Breast epithelium (tissue), 4 donors: ENCODE data around the gene MGAT2. TPM values are rescaled to one million over a fixed set of nuclear protein-coding genes. Genes with fewer than 3 reads are reported as not detected.
A peak's percentile ranks its signal among the peaks of the same experiment; 100 is the strongest.

Experiments used
- DNase-seq, 2 donors: peaks; one replicate each; pipeline ENCODE4 v3.0.0-alpha.2; 2019; ENCODE audit warnings: low spot score in 2 of 2
- H3K27ac ChIP-seq, 2 donors: fragments of 200-600 bp; sonication (generic) in 1 of 2; one replicate each; pipeline ENCODE4 v1.5.1; 2016 to 2019; ENCODE audit warnings: mild to moderate bottlenecking in 1 of 2
- H3K27me3 ChIP-seq, 2 donors: fragments of 200-600 bp; sonication (generic) in 1 of 2; one replicate each; pipeline versions ENCODE4 v1.5.1 to v1.6.0; 2017 to 2019; ENCODE audit warnings: control low read depth in 1 of 2, mild to moderate bottlenecking in 1 of 2
- H3K36me3 ChIP-seq: fragments of 200-600 bp; one replicate; pipeline ENCODE4 v1.5.1; 2019
- H3K4me1 ChIP-seq, 2 donors: fragments of 200-600 bp; sonication (generic); one replicate each; pipeline ENCODE4 v1.5.1; 2016 to 2019; ENCODE audit warnings: control low read depth in 1 of 2
- H3K4me3 ChIP-seq, 3 donors: fragments of 200-600 bp; sonication (generic); 1 replicate in 2 of 3; 2 replicates in 1 of 3; pipeline ENCODE4 v1.5.1; 2016 to 2019; ENCODE audit warnings: mild to moderate bottlenecking in 3 of 3, moderate library complexity in 2 of 3
- H3K9me3 ChIP-seq, 2 donors: fragments of 200-600 bp; sonication (generic) in 1 of 2; one replicate each; pipeline ENCODE4 v1.5.1; 2016 to 2019; ENCODE audit warnings: control low read depth in 1 of 2
- POLR2A ChIP-seq: fragments of 450-650 bp; IDR thresholded peaks from one replicate; pipeline ENCODE4 v1.6.1; 2016; ENCODE audit warnings: antibody characterized with exemption, mild to moderate bottlenecking, moderate library complexity
- POLR2AphosphoS5 ChIP-seq, 3 donors: sonication (generic); formaldehyde crosslinking; IDR thresholded peaks; one replicate each; pipeline ENCODE4 v1.6.1; 2017; ENCODE audit warnings: antibody characterized with exemption in 3 of 3
- intact Hi-C: fragments of 100-400 bp; cut with DNase I; formaldehyde crosslinking; loops from one replicate; pipeline ENCODE4 v1.15.1; 2023; ENCODE audit warnings: low total_unique reads
- total RNA-seq, 3 donors: library from RNA; depleted of rRNA; stranded (reverse); fragments of >200 nt; gene quantifications; one replicate each; pipeline ENCODE4 v1.1.0, GENCODE V29; 2016
- TF ChIP-seq, protein P1 (sequence below), 3 donors: fragments of 450-650 bp; IDR thresholded peaks; one replicate each; pipeline ENCODE4 v1.5.1; 2016 to 2017; ENCODE audit warnings: antibody characterized with exemption in 3 of 3, mild to moderate bottlenecking in 3 of 3, moderate library complexity in 3 of 3

The MGAT2 gene
- total RNA-seq, 3 donors from 2014 or later, result 21.6 to 24.9 (median 22.1) TPM

DNA sequence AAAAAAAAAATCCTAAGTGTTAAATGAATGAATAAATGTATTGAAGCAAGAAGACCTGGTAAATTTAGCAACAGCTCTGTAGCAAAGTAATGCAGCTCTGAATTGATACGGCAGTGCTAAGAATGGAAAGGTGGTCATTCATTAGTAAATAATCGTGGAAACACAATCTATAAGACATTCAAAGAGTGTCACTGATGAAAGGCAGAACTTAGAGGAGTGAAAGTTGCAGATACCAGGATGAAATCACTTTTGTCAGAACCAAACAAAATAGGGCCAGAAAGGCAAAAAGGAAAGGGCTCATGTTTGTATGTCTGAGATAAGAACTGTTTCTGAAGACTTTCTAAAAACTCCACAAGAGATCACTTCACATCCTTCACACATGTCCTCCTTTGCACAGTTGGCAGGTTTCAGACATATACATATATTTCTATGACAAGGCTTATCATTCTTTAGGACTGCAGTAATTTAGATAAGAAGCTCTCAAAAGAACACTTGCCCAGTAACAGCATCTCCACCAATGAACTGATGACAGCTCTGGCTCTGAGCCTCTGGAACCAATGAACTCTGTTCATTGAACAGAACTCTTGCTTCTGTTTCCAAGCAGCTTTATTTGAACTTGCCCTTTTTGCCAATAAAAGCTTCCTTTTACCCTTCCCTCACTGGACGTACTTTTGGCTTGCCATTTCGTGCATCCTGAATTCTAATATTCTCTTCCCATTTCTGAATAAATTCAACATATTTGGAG lies 26.1 kb upstream of the MGAT2 start:
- Histone ChIP-seq H3K27ac (no peak overlapping the region), H3K36me3 (no peaks in the 10 kb centered on the region), H3K4me1 (no peaks in the 10 kb centered on the region), H3K27me3 (no peaks in the 10 kb centered on the region), H3K9me3 (no peaks in the 10 kb centered on the region), H3K4me3 (no peak overlapping the region)
- TF ChIP-seq POLR2A (no peak), POLR2AphosphoS5 (IDR thresholded peaks at IDR 0.05) (no peak)
- TF ChIP-seq, protein P1, sequence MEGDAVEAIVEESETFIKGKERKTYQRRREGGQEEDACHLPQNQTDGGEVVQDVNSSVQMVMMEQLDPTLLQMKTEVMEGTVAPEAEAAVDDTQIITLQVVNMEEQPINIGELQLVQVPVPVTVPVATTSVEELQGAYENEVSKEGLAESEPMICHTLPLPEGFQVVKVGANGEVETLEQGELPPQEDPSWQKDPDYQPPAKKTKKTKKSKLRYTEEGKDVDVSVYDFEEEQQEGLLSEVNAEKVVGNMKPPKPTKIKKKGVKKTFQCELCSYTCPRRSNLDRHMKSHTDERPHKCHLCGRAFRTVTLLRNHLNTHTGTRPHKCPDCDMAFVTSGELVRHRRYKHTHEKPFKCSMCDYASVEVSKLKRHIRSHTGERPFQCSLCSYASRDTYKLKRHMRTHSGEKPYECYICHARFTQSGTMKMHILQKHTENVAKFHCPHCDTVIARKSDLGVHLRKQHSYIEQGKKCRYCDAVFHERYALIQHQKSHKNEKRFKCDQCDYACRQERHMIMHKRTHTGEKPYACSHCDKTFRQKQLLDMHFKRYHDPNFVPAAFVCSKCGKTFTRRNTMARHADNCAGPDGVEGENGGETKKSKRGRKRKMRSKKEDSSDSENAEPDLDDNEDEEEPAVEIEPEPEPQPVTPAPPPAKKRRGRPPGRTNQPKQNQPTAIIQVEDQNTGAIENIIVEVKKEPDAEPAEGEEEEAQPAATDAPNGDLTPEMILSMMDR (IDR thresholded peaks at IDR 0.05), result no peak
- no peak for DNase-seq
- intact Hi-C loops, result no loop called here

DNA sequence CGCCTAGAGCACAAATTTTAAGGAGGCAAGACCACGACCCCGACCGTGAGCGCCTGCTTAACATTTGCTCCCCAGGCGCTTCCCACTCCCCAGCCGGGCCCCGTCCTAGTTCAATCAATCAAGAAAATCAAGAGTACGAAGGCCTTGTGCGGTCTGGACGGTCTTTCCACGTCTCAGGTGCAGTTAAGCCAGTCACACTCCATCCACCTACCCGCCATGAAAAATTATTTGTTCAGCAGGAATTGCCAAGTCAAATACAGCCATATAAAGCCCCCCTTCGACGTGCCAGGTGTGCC lies 22.5 kb upstream of the MGAT2 start:
- H3K4me3 ChIP-seq, result peak overlapping the region; percentile 72 to 77 (median 74)
- no peaks in the 10 kb centered on the region for H3K27me3 ChIP-seq
- no peaks in the 10 kb centered on the region for H3K36me3 ChIP-seq
- no peaks in the 10 kb centered on the region for H3K9me3 ChIP-seq
- DNase-seq, result no peak
- peak overlapping the region; percentile 96 to 98 for H3K27ac ChIP-seq
- intact Hi-C loops, result no loop called here
- H3K4me1 ChIP-seq, result no peaks in the 10 kb centered on the region
- TF ChIP-seq, protein P1 (IDR thresholded peaks at IDR 0.05), result no peak
- no peak for TF ChIP-seq POLR2AphosphoS5 (IDR thresholded peaks at IDR 0.05)
- no peak for TF ChIP-seq POLR2A

DNA sequence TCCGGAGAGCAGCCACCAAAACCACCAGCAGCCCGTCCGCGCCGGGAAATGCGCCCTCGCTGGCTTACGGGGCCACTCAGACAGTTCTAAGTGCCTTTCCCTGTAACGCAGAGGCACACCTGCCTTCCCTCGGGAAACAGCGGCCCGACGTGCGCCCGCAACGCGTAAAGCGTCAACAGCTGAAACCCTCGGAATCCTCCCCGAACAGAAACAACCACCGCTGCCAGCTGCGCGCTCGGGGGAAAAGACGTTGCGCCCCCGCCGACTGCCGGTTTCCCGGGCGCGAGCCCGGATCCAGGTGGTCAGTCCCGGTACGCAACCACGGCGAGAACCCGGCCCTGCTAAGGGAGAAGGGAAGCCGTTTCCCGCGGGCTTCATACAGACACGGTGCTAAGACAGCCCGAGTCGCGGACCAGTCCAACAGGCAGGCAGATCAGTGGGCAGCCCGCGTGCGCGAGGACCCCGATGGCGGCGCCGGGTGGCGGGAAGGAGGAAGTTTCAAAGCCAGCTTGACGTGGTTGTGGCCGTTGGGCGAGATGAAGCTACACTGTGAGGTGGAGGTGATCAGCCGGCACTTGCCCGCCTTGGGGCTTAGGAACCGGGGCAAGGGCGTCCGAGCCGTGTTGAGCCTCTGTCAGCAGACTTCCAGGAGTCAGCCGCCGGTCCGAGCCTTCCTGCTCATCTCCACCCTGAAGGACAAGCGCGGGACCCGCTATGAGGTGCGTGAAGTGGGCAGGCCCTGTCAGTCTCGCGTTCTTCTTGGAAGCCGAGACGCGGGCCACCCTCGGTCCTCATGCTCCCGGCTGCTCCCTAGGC lies 21.9 kb upstream of the MGAT2 start, which contains the start of gene LRR1:
Gene LRR1 (plus strand): TSS at position 456 of the 816 bp plus-strand sequence. CDS start 81 bp downstream, at position 537.
- Histone ChIP-seq H3K36me3 (no peaks in the 10 kb centered on the region), H3K27ac (peak within 1 kb of the TSS; percentile 96 to 98), H3K4me3 (peak within 1 kb of the TSS; percentile 72 to 77 (median 74)), H3K27me3 (no peaks in the 10 kb centered on the region), H3K4me1 (no peaks in the 10 kb centered on the region), H3K9me3 (no peaks in the 10 kb centered on the region)
- peak; percentile 79 to 84 for DNase-seq
- intact Hi-C loops, result no loop called here
- TF ChIP-seq, protein P1 (IDR thresholded peaks at IDR 0.05), result peak in 1 of 3 donors; percentile 7
- TF ChIP-seq POLR2A (no peak), POLR2AphosphoS5 (IDR thresholded peaks at IDR 0.05) (peak; percentile 61 to 80 (median 73))

DNA sequence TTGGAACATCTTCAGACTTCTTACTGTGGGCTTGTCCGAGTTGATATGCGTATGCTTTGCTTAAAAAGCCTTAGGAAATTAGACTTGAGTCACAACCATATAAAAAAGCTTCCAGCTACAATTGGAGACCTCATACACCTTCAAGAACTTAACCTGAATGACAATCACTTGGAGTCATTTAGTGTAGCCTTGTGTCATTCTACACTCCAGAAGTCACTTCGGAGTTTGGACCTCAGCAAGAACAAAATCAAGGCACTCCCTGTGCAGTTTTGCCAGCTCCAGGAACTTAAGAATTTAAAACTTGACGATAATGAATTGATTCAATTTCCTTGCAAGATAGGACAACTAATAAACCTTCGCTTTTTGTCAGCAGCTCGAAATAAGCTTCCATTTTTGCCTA lies 13.0 kb upstream of the MGAT2 start:
- H3K36me3 ChIP-seq, result no peaks in the 10 kb centered on the region
- no peak for TF ChIP-seq POLR2AphosphoS5 (IDR thresholded peaks at IDR 0.05)
- TF ChIP-seq, protein P1 (IDR thresholded peaks at IDR 0.05), result no peak
- no peak for TF ChIP-seq POLR2A
- intact Hi-C loops, result no loop called here

DNA sequence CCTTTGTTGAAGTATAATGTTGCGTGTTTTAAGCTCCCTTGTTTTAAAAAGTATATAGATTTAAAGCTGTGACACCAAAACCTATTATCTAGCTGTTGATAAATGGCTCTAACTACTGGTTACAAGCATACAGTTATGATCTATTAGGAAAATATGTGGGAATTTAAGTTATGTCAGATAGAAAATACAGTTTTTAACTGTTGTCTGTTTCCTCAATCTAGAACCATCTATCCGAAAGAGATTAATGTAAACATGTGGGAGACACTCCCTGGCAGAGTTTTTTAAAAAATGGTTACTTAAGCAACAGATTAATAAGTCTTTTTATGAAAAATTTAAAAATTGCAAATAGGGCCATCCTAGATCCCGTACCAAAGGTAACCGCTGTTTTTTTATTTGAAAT lies 8.3 kb upstream of the MGAT2 start:
- Histone ChIP-seq H3K27ac (no peak overlapping the region), H3K27me3 (no peaks in the 10 kb centered on the region), H3K4me3 (no peak overlapping the region), H3K36me3 (no peaks in the 10 kb centered on the region), H3K9me3 (no peaks in the 10 kb centered on the region), H3K4me1 (no peaks in the 10 kb centered on the region)
- intact Hi-C loops, result no loop called here
- TF ChIP-seq POLR2AphosphoS5 (IDR thresholded peaks at IDR 0.05), result no peak
- TF ChIP-seq, protein P1 (IDR thresholded peaks at IDR 0.05), result no peak
- TF ChIP-seq POLR2A, result no peak
- DNase-seq, result no peak

More for the DNA sequence above, 13.0 kb upstream of the MGAT2 start:
- DNase-seq, result no peak
- Histone ChIP-seq H3K9me3 (no peaks in the 10 kb centered on the region), H3K27ac (no peak overlapping the region), H3K4me3 (no peak overlapping the region), H3K4me1 (no peaks in the 10 kb centered on the region), H3K27me3 (no peaks in the 10 kb centered on the region)
